ENCODE results near the gene GKN2.

DNA sequence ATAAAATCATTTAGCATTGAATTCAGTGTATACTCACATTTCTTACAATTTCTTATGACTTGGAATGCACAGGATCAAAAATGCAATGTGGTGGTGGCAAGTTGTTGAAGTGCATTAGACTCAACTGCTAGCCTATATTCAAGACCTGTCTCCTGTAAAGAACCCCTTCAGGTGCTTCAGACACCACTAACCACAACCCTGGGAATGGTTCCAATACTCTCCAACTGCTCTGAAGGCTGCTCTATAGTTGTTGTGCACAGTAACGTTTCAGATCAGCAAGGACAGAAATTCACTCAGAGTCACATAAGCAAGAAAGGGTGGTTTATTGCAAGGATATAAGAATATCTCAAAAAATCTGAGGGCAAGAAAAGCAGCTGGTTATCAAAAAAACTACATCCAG is 28.3 kb upstream of the GKN2 start:
- TF ChIP-seq ESRRA (CRISPR knock-in tag; IDR thresholded peaks at IDR 0.05; ENCODE audit: borderline replicate concordance) (no peak), FOXP1 (CRISPR knock-in tag; IDR thresholded peaks at IDR 0.05; ENCODE audit: borderline replicate concordance) (no peak), CBFB (CRISPR knock-in tag; IDR thresholded peaks at IDR 0.05; ENCODE audit: low read depth) (no peak), SP1 (CRISPR knock-in tag; conservative IDR thresholded peaks at IDR 0.05) (no peak)
- TF ChIP-seq, protein P1, sequence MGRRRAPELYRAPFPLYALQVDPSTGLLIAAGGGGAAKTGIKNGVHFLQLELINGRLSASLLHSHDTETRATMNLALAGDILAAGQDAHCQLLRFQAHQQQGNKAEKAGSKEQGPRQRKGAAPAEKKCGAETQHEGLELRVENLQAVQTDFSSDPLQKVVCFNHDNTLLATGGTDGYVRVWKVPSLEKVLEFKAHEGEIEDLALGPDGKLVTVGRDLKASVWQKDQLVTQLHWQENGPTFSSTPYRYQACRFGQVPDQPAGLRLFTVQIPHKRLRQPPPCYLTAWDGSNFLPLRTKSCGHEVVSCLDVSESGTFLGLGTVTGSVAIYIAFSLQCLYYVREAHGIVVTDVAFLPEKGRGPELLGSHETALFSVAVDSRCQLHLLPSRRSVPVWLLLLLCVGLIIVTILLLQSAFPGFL (CRISPR knock-in tag; IDR thresholded peaks at IDR 0.05; ENCODE audit: borderline replicate concordance), result no peak
- TF ChIP-seq, protein P2, sequence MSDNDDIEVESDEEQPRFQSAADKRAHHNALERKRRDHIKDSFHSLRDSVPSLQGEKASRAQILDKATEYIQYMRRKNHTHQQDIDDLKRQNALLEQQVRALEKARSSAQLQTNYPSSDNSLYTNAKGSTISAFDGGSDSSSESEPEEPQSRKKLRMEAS (CRISPR knock-in tag; IDR thresholded peaks at IDR 0.05), result no peak

All from WTC11 (cell line).